Activated B cell treated with CpG ODN at 0.5 μM for 24 hours (primary cell): ENCODE measurements around the gene RAB12. TPM values are rescaled to one million over a fixed set of nuclear protein-coding genes. Genes with fewer than 3 reads are reported as not detected.
A peak's percentile ranks its signal among the peaks of the same experiment; 100 is the strongest.

Source experiments
- ATAC-seq: fragments of 200-7000 bp; cut with Tn5 transposase; one replicate; pipeline ENCODE4 v1.10.0; 2021; ENCODE audit warnings: low read depth, mild to moderate bottlenecking, moderate library complexity
- CTCF ChIA-PET: fragments of 350-600 bp; sonication (Branson Sonifier 250); formaldehyde crosslinking; loops from one replicate; lab custom pipeline; 2021; ENCODE audit warnings: antibody characterized with exemption; lab: Charles Lee
- POLR2A ChIA-PET: fragments of 350-600 bp; sonication (Branson Sonifier 250); formaldehyde crosslinking; loops from one replicate; lab custom pipeline; 2021; ENCODE audit warnings: antibody characterized with exemption; lab: Charles Lee
- DNase-seq: peaks from one replicate; pipeline ENCODE4 v3.0.0; 2022
- H3K27ac Mint-ChIP-seq: one replicate; pipeline ENCODE4 v1.8.0; 2020; ENCODE audit warnings: mixed read lengths
- H3K27me3 Mint-ChIP-seq: one replicate; pipeline ENCODE4 v1.8.0; 2021; ENCODE audit warnings: mixed read lengths
- H3K36me3 Mint-ChIP-seq: one replicate; pipeline ENCODE4 v1.8.0; 2021; ENCODE audit warnings: low read depth, mixed read lengths
- H3K4me1 Mint-ChIP-seq: one replicate; pipeline ENCODE4 v1.8.0; 2021; ENCODE audit warnings: mixed read lengths
- H3K4me3 Mint-ChIP-seq: one replicate; pipeline ENCODE4 v1.8.0; 2020; ENCODE audit warnings: mild to moderate bottlenecking, mixed read lengths
- H3K9me3 Mint-ChIP-seq: one replicate; pipeline ENCODE4 v1.8.0; 2020; ENCODE audit warnings: mixed read lengths
- CTCF ChIP-seq: fragments of 200-600 bp; IDR thresholded peaks from one replicate; pipeline ENCODE4 v1.8.0; 2022; ENCODE audit warnings: antibody characterized with exemption, mild to moderate bottlenecking
- intact Hi-C: fragments of 100-400 bp; cut with micrococcal nuclease; formaldehyde crosslinking; loops from one replicate; pipeline ENCODE4 v1.15.1; 2024
- total RNA-seq: library from RNA; stranded (reverse); gene quantifications from 2 replicates; pipeline ENCODE4 v1.2.3, GENCODE V29; 2022

The RAB12 gene
- total RNA-seq: 25.3 and 27.5 TPM in 2 replicates

- ChIA-PET CTCF (interaction anchor here (0.6 to 1.5 kb wide), 3 partner anchors 9 to 390 kb away, joined by 3 to 14 read pairs (median 4); no protein-coding TSS in a partner anchor), POLR2A (interaction anchor here (0.9 to 2.3 kb wide), 4 partner anchors 9 to 528 kb away, joined by 3 to 12 read pairs (median 4); partner anchors contain the start of gene ANKRD12)
- H3K27ac Mint-ChIP-seq: peak within 1 kb of the TSS; percentile 89
- peak; percentile 81 for ATAC-seq
- H3K4me3 Mint-ChIP-seq: peak within 1 kb of the TSS; percentile 89
- intact Hi-C loops: loop anchor here (1.0 to 10.0 kb wide), 4 partner anchors 8 to 1916 kb away; partner anchors contain the start of genes ANKRD12, NAPG and TWSG1
- no peaks in the 10 kb centered on the region for H3K9me3 Mint-ChIP-seq
- peaks cover 17% of the 10 kb centered on the region for H3K36me3 Mint-ChIP-seq
- TF ChIP-seq CTCF: no peak
- no peaks in the 10 kb centered on the region for H3K27me3 Mint-ChIP-seq
- peak; percentile 87 for DNase-seq
- H3K4me1 Mint-ChIP-seq: peaks cover 76% of the 10 kb centered on the region
Observed at GRCh38 chr18:8608795-8609658, at the start of gene RAB12. Gene RAB12 (plus strand): TSS chr18:8609437. CDS start chr18:8609440, 3 bp downstream.

GRCh38 chr18:8559612-8560186, 49.5 kb upstream of the RAB12 start:
- H3K27ac Mint-ChIP-seq: no peak overlapping the region

GRCh38 chr18:8561123-8561910, 47.9 kb upstream of the RAB12 start:
- ATAC-seq (no peak), DNase-seq (no peak)
- intact Hi-C loops: no loop called here
- Mint-ChIP-seq H3K4me1 (no peaks in the 10 kb centered on the region), H3K9me3 (no peaks in the 10 kb centered on the region), H3K27me3 (peaks cover 10% of the 10 kb centered on the region), H3K36me3 (no peaks in the 10 kb centered on the region), H3K27ac (no peak overlapping the region), H3K4me3 (no peak overlapping the region)
- no peak for TF ChIP-seq CTCF
- CTCF ChIA-PET: no interaction called here
- POLR2A ChIA-PET: no interaction called here

More at GRCh38 chr18:8559612-8560186, 49.5 kb upstream of the RAB12 start:
- Mint-ChIP-seq H3K27me3 (peaks cover 10% of the 10 kb centered on the region), H3K4me1 (no peaks in the 10 kb centered on the region), H3K9me3 (no peaks in the 10 kb centered on the region), H3K4me3 (no peak overlapping the region), H3K36me3 (no peaks in the 10 kb centered on the region)
- POLR2A ChIA-PET: no interaction called here
- DNase-seq (no peak), ATAC-seq (no peak)
- intact Hi-C loops: no loop called here
- TF ChIP-seq CTCF: no peak
- CTCF ChIA-PET: no interaction called here

- POLR2A ChIA-PET: no interaction called here
- no peak overlapping the region for H3K27ac Mint-ChIP-seq
- DNase-seq (no peak), ATAC-seq (no peak)
- no peaks in the 10 kb centered on the region for H3K9me3 Mint-ChIP-seq
- CTCF ChIA-PET: no interaction called here
- no peaks in the 10 kb centered on the region for H3K4me1 Mint-ChIP-seq
- no peak overlapping the region for H3K4me3 Mint-ChIP-seq
- no peak for TF ChIP-seq CTCF
- H3K27me3 Mint-ChIP-seq: peaks cover 7% of the 10 kb centered on the region
- no peaks in the 10 kb centered on the region for H3K36me3 Mint-ChIP-seq
- intact Hi-C loops: no loop called here
Observed at GRCh38 chr18:8562070-8562469, 47.2 kb upstream of the RAB12 start.
